Glomerular endothelial cell (primary cell): ENCODE data around the gene PWWP2B. TPM values are rescaled to one million over a fixed set of nuclear protein-coding genes. Genes with fewer than 3 reads are reported as not detected.

Experiments used
- DNase-seq: peaks from one replicate; pipeline ENCODE4 v3.0.0-alpha.2; 2011; ENCODE audit warnings: low read depth, low spot score; ENCODE audit errors: extremely low read depth
- total RNA-seq: library from RNA; depleted of rRNA; stranded (reverse); fragments of >200 nt; gene quantifications from 2 replicates; pipeline ENCODE4 v1.2.3, GENCODE V29; 2015

Gene PWWP2B
- total RNA-seq, 1 donor from 2014 or later: 17.3 TPM

DNA sequence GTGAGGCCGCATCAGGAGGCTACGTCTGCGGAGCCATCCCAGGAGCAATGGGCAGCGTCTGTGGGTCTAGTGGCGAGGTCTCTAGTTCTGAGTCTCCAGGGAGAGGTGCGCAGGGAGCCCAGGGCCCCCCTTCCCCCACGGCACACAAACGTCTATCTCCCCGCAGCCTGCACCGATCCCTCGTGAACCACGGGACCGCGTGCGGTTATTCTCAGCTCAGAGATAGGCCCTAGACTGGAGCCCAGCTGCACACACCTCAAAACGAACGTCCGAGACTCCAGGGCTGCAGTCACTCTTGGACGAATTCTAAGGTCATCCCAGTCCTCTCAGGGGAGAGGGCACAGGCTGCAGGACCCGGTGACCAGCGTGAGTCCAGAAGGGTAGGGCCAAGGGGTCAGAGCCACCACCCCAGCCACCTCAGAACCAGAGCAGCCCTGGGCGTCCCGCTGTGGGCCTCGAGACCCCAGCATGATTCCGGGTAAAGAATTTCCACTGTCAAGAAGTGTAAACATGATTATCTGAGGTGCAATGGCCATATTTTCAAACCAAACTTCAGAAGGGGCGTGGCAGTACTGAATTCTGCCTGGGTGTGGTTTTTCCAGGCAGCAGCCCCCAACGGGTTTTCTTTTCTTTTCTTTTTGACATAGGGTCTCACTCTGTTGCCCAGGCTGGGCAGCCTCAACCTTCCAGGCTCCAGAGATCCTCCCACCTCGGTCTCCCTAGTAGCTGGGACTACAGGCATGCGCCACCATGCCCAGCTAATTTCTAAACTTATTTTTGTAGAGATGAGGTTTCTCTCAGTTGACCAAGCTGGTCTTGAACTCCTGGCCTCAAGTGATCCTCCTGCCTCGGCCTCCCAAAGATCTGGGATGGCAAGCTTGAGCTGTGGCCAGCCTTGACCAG is 57.5 kb downstream of the PWWP2B start:
- DNase-seq: no peak

DNA sequence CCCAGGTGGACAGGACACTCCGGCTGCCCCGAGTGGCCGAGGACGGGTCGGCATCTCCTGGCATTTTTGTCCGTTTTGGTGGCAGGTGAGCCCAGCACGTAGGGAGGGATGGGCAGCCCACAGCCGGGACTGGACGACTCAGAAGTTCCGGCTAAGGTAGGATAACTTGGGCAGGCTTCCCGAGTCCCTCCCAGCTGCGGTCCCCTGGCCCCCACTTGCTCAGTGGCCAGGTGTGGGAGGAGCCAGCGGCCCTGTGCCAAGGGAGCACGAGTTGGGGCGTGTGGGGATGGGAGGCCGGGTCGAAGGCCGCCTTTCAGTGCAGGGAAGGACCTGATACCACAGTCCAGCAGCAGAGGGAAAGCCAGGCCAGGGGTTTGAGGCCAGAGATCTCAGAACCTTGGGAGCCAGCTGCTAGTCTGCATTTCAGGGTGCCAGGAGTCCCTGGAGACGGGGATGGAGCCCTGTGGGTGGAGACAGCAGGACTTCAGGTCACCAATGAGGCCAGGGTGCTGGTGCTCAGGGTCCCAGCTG is 58.5 kb downstream of the PWWP2B start:
- no peak for DNase-seq

DNA sequence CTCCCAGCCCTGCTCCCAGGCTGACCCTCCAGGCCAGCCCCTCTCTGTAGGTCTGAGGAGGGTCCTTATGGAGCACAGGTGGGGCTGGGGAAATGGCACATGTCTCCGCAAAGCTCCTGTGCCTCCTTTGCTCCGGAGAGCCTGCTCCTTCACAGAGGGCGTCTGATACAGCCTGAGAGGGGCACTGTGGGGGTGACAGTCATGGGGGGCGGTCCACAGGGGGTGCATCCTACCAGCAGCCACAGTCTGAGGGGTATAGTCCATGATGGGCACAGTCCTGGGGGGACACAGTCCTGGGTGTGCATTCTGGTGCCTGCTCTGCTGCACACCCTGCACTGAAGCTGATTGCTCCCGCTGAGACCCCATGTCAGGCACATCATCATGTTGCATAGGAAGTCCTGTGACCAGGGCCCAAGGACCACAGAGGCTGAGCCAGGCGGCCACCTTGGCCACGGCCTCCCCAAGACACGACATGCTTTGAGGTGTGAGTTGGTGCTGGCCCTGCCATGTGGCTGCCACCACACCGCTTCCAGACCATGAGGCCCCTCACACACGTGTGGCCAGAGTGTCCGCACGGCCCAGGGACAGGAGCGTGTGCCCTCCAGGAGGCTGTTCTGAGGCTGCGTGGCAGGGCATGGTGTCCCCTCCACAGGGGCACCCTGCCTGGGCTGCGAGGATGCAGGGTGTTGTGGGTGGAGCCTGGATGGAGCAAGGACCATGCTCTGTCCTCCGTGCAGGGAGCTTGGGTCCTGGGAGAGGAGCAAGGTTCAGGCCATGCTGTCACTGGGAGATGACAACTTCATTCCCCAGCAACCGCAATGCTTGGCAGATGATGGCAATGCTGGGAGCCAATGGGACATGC is 59.2 kb downstream of the PWWP2B start:
- no peak for DNase-seq

DNA sequence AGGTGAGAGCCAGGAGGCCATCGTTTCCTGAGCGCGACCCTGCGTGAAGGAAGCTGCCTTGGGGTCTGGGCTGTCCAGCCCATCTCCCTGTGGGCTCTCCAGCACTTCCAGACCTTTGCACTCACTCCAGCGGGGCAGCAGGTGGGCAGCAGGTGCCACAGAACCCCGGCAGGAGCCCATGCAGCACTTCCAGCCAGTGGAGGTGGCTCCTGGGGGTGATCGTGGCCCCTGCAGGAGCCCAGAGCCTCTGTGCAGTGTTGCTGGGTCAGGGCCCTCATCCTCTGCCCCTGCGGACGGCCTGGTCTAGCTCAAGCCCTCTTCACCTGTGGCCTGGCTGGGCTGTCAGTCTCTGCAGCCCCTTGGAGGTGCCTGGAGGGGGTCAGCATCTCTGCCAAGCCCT is 59.9 kb downstream of the PWWP2B start:
- DNase-seq: no peak

DNA sequence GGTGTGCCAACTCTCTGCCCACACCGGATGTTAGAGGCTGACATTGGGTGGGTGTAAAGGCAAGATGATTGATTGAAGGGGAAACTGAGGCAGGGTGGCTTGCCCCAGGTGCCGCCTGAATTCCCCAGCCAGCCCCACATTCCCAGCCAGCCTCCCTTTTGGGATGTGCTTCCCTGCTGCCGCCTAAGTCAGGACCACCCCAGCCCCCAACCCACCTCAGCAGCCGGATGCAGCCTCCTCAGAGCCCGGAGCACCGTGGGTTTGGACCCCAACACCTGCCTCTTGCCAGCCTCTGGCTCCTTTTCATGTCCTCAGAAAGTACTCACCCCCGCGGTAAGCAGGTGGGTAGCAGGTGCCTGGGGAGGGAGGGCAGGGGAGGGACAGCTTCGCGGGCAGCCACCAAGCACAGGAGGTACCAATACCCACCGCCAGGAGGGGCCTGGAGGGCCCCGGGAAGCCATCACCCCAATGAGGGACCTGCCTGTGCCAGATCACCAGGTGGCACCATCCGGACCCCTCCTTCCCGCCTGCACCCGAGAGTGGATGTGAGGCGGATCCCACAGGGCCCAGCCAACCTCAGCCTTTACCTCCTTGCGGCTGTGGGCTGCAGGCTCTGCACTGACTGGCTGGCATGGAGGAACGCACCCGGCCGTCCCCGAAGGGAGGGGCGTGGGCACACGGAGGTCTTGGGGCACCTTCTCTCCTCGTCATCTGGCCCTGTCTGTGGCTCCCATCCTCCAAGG is 60.5 kb downstream of the PWWP2B start:
- DNase-seq: no peak

DNA sequence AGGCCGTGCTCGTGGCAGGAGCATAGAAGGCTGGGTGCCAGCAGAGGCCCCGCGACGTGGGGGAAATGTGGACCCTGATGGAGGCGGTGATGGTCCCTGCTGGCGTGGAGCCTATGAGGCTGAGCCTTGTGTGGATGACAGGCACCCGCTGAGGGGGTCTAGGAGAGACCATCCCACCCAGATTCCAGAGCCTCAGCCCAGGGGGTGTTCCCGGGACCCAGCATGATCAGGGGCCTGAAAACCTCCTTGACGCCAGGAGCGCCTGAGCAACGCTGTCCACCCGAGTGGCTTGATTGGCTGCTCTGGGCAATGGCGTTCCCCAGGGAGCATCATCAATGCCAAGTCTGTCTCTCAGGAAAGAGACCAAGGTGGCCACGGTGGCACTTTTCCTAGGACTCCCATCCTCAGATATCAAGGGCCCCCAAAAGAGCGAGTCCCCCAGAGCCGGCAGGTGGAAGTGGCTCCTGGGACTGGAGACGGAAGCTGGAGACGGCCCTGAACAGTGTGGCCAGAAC is 61.1 kb downstream of the PWWP2B start:
- no peak for DNase-seq

DNA sequence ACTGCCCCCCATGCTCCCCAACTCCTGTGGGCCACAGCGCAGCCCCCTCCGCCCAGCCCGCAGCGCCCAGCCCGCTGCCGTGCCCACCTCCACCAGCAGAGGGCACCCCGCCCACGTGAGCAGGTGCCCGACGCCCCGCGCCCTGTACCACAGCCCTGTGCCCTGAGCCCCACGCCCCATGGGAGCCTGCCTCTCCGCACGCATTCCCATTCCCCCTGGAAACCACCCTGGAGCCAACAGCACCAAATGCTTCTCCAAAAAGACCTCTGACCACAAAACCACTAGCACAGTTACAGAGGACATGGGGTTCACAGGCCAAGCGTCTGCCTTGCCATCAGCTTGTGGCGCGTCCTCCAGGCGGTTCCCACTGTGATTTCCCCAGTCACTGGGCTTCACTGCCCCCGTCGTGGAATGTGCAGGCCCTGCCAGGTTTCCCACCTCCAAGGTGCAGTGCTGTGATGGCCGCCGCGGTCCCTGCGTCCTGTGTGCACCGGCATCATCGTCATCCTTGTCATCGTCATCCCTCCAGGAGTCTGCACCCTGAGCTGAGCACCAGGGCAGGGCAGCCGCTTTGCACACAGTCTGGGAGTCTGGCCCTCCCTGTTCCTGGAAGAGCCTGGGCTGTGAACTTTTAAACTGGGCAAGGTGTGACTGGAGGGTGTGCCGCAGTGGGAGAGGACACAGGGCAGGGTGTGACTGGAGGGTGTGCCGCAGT is 61.7 kb downstream of the PWWP2B start:
- no peak for DNase-seq

DNA sequence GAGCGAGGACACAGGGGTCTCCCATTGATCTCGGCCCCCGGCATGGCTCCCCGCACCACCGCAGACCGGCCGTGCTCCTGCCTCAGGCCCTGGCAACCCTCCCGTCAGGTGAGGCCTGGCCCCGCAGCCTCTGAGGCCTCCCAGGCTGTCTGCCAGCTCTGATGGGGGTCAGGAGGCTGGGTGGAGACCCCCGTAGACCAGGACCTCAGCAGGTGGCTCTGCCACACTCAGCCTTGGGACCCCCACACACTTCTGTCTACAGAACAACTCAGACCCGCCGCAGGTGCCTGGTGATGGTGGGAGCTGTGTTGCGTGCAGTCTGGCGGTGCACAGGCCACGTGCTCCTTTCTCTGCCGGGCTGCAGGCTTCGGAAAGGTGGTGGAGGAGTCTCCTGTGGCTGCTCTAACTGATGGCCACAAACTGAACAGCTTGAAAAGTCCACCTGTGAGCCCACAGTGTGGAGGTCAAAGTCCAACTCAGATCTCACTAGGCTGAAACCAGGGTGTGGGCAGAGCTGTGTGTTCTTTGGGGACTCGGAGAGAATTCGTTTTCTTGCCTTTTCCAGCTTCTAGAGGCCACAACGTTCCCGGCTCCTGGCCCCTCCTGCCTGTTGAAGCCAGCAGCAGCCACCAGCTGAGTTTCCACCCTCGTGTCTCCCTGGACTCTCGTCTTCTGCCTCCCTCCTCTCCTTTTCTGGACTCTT is 62.5 kb downstream of the PWWP2B start:
- DNase-seq: no peak

DNA sequence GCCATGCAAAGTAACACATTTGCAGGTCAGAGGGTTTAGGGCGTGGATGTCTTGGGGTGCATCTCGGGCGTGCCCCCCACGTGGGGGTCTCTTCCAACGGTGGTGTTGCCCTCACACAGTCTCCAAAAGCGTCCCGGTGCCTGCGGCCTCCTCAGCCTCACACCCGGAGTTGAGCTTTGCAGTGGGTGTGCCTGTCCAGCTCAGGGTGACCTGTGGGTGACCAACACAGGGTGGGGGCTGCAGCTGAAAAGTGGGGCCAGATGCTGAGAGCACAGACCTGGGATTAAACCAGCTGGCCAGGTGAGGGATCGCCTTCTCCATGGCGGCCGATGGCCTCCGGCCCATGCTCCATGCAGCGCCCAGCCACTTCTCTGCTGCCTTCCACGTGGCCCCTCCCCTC is 63.1 kb downstream of the PWWP2B start:
- no peak for DNase-seq

DNA sequence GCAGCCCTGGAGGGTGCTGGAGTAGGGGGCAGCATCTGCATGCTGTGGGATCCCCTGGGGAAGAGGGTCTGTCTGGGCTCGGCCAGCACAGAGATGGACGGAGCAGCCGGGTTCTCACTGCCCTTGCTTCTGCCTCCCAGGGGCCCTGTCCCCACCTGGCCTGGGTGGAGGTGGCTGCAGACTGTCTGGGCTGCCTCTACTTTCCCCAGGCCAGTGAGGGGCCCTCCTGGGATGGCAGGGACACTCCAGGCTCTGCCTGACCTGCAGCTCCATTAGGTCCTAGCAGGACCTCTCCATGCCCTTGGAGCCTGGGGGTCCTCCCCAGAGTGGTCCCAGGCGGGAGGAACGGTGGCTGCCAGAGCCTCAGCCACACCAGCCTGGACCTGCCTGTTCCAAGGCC is 63.7 kb downstream of the PWWP2B start:
- no peak for DNase-seq

DNA sequence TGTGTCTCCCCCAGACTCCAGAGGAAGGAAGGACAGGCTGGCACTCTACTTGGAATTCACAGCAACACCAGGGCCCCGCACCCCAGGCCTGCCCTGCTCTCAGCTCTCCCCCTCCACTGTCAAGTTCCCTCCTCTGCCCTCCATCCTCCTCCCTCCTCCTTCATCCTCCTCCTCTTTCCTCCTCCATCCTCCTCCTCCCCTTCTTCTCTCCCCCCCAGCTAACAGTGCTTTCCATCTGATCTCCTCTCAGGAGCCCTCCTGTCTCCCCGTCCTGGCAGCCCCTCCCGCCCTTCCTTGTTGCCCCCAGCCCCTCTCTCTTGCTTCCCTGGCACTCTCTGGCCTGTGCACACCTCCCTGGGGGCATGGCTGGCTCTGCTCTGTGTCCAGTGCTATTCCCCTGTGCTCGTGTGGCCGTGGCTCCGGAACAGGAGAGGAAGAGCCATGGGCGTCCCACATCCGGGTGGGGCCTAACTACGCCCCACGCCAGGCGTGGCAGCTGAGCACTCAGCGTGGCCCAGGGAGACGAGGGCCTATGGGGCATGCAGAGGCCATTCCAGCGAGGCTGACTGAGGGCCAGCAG is 64.2 kb downstream of the PWWP2B start:
- DNase-seq: no peak

DNA sequence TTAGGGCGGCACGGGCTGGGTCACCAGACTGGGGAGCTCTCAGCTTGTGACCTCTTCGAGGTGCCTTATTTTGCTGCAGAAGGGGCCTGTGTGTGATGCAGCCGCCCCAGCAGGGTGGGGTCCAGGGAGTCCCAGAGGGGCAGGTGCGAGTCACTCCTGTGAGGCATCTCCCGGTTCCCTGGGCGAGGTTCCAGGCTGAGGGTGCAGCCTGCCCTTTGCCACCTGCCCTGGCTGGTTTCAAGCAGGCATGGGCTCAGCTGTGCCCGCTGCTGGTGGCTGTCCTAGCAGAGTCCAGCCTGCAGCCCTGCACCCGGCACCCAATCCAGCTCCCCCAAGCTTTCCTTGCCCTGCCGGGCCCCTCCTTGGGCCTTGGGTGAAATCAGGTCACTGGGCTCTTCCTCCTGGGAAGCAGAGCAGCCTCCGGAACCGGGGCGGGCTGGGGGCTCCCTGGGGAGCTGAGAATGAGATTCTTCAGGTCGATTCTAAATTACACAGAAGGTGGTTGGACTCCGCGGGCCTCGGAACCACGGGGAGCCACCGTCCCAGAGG is 64.8 kb downstream of the PWWP2B start:
- DNase-seq: no peak

DNA sequence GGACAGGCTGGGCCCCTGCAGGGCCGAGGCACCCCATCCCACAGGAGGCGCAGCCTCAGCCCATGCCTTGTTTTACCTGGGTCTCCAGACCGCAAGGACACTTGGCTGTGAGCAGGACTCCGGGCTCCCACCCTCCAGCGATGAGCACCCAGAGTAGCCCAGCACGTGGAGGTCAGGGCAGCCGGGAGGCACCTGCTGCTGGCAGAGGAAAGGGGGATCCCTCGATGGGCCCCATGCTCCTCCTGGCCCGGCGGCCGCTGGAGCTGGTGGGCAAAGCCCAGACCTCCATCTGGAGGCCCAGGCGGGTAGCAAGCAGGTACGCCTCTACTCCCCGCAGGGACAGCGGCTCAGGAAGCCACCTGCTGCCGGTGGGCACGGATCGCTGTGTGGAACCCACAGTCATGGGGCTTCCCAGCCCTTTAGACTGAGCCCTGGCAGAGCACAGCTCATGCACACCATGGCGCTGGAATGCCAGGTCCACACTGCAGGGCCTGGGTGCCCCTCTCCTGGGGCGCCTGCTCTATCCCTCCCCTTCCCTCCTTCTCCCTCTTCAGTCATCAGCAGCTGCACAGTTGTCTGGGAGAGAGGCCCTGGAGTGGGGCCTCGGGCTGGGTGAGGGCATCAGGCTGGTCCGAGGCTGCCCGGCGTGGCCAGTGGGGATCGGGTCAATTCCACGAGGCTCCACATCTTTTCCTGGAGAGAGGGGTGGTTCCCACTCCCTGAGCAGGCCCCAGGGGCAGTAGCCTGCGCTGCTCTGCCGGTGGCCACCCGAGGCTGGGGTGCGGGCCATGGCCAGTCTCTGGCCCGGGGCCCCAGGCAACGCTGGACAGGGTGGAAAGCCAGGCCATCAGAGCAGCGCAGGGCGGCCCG is 65.7 kb downstream of the PWWP2B start:
- DNase-seq: no peak

DNA sequence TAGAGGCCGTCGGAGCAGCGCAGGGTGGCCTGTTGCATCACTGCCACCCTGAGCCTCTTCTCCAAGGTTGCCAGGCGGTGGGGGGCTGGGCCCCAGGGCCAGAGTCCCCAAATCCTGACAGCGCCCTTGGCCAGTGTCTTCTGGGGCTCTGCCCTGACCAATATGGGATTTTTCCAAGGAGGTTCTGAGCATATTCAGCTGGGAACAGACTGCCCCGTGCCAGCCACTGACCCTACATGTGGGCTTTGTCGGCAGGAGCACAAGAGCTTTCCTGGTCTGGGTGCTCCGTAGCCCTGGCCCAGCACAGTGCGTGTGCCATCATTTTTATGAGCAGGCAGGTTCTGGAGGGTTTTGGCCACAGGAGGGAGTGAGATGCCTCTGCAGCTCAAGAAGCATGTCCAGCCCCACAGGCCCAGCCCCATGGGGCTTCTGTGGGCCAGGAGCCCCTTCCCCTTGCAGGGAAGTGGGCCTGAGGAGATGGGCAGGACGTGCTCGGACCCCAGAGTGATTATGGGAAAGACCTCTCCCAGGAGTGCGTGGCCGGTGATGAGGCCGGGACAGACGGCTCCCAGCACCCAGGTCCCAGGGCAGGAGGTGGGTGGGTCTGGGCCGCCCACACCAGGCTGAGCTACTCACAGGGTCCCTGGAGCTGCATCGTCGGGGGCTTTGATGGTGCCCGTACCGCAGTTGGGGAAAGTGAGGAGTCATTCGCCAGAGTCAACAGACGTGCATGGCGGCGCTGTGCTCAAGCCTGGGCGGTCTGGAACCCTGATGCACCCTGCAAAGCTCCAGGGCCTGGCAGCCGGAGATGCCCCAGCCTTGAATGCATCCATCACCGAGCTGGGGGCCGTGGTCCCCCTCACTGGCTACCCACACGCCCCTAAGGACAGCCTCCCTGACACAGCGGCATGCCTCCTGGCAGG is 66.6 kb downstream of the PWWP2B start:
- no peak for DNase-seq

DNA sequence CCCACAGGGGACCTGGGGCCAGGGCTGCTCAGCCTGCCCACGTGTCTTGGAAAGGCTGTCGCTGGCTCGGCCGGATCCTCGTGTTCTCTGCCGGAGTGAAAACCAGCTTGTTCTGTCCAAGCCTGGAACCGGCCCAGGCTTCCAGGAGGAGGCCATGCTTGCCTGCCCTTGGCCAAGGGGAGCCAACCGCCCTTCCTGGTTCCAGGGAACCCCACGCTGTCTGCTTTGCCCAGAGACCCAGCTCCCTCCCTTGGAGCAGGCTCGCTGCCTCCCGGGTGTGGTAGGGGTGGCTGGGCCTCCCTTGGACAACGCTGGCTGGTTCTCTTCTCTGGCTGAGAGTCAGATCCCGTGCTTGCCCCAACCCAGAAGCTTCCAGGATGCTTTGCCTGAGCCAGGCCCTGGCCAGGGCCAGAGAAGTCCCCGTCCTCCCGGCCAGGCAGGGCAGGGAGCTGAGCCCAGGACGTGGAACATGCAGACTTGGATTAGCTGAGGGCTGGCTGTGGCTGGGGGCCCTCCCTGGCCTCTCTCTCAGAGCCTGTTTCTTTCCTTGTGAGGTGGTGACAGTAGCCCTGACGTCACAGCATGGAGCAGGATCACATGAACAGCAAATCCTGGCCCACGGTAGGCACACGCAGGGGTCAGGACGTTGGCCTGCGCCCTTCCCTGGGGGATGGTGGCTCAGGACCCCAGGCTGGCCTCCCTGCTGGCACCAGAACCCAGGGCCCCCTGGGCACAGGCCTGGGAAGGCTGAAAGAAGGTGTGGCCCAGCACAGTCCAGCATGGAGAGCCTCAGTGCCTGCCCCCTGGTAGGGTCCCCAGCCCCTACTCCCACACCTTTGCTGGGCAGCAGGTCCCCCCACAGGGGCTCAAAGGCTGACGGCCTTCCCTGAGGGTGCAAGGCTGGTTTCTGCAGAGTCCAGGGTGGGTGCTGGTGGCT is 67.5 kb downstream of the PWWP2B start:
- DNase-seq: no peak
